SK-N-MC (cell line): Measurements from ENCODE around the gene CCDC187.
A peak's percentile ranks its signal among the peaks of the same experiment; 100 is the strongest.

Source experiments
- EZH2 ChIP-seq: fragments of 200-600 bp; sonication (generic); IDR thresholded peaks from one replicate; pipeline ENCODE4 v1.6.1; 2017; ENCODE audit warnings: antibody characterized with exemption
- POLR2AphosphoS5 ChIP-seq: IDR thresholded peaks from 2 replicates; pipeline ENCODE4 v1.6.1; 2012; ENCODE audit warnings: mild to moderate bottlenecking, low read depth, low read length, borderline replicate concordance

- TF ChIP-seq POLR2AphosphoS5, result peak; percentile 14; the same call in 1 of the 2 replicates
- TF ChIP-seq EZH2, result no peak
Observed at GRCh38 chr9:136245219-136246150, 58.4 kb downstream of the CCDC187 start, which contains the start of gene QSOX2.
